CD14-positive monocyte (primary cell): ENCODE data around the gene PAPPA2. TPM values are rescaled to one million over a fixed set of nuclear protein-coding genes. Genes with fewer than 3 reads are reported as not detected.

Experiments used
- DNase-seq, 3 donors: peaks; one replicate each; pipeline ENCODE4 v3.0.0-alpha.2; 2011 to 2022
- H2AFZ ChIP-seq: 2 replicates; pipeline ENCODE4 v1.6.0; 2012; ENCODE audit warnings: mild to moderate bottlenecking, low read depth, low read length, inconsistent platforms; ENCODE audit not compliant: insufficient read depth, poor library complexity, severe bottlenecking
- H3K27ac ChIP-seq, 2 donors: 1 replicate in 1 of 2; 2 replicates in 1 of 2; pipeline ENCODE4 v1.5.1; 2012 to 2013; ENCODE audit warnings: low read length in 2 of 2, control low read depth in 1 of 2, inconsistent platforms in 1 of 2, low read depth in 1 of 2, mild to moderate bottlenecking in 1 of 2
- H3K27me3 ChIP-seq, 2 donors: one replicate each; pipeline versions ENCODE4 v1.6.0 to v1.6.1; 2011 to 2013; ENCODE audit warnings: low read length in 2 of 2; ENCODE audit not compliant: control insufficient read depth in 2 of 2, insufficient read depth in 2 of 2
- H3K36me3 ChIP-seq, 2 donors: replicated peaks in 1 of 2; 1 replicate in 1 of 2; 2 replicates in 1 of 2; pipeline versions ENCODE4 v1.5.1 to v1.6.1; 2012 to 2013; ENCODE audit warnings: low read length in 2 of 2, control low read depth in 1 of 2, inconsistent platforms in 1 of 2, mild to moderate bottlenecking in 1 of 2; ENCODE audit not compliant: insufficient read depth in 2 of 2, control insufficient read depth in 1 of 2
- H3K4me1 ChIP-seq, 2 donors: 1 replicate in 1 of 2; 2 replicates in 1 of 2; pipeline versions ENCODE4 v1.5.1 to v1.6.1; 2012 to 2013; ENCODE audit warnings: low read length in 2 of 2, control low read depth in 1 of 2, inconsistent platforms in 1 of 2, mild to moderate bottlenecking in 1 of 2, moderate library complexity in 1 of 2; ENCODE audit not compliant: insufficient read depth in 2 of 2, control insufficient read depth in 1 of 2
- H3K4me2 ChIP-seq: replicated peaks from 2 replicates; pipeline ENCODE3; 2012; ENCODE audit warnings: low read length, moderate library complexity, mild to moderate bottlenecking; ENCODE audit not compliant: poor library complexity, severe bottlenecking; ENCODE audit errors: extremely low read depth
- H3K4me3 ChIP-seq, 3 experiments: fragments of 200-600 bp in 1 of 3; sonication (generic) in 1 of 3; replicated peaks in 1 of 3; 1 replicate in 2 of 3; 2 replicates in 1 of 3; pipeline ENCODE4 v1.5.1; 2011 to 2013; ENCODE audit warnings: low read length in 3 of 3, mild to moderate bottlenecking in 3 of 3, control low read depth in 2 of 3, low read depth in 2 of 3, inconsistent platforms in 1 of 3, moderate library complexity in 1 of 3
- H3K79me2 ChIP-seq: 2 replicates; pipeline ENCODE4 v1.6.0; 2012; ENCODE audit warnings: mild to moderate bottlenecking, control low read depth, inconsistent platforms, low read length, moderate library complexity; ENCODE audit not compliant: insufficient read depth
- H3K9ac ChIP-seq: 2 replicates; pipeline ENCODE4 v1.6.0; 2017; ENCODE audit warnings: low read length, mild to moderate bottlenecking; ENCODE audit not compliant: insufficient read depth, poor library complexity, severe bottlenecking
- H3K9me3 ChIP-seq, 2 donors: replicated peaks in 1 of 2; 1 replicate in 1 of 2; 2 replicates in 1 of 2; pipeline versions ENCODE4 v1.5.1 to v1.6.1; 2012 to 2013; ENCODE audit warnings: low read length in 2 of 2, control low read depth in 1 of 2; ENCODE audit not compliant: control insufficient read depth in 1 of 2, insufficient read depth in 1 of 2
- H4K20me1 ChIP-seq: 2 replicates; pipeline ENCODE4 v1.6.0; 2012; ENCODE audit warnings: mild to moderate bottlenecking, low read length, control low read depth, moderate library complexity; ENCODE audit not compliant: insufficient read depth
- H3K27ac Mint-ChIP-seq, 7 donors: one replicate each; pipeline ENCODE4 v1.8.0; 2020; ENCODE audit warnings: mild to moderate bottlenecking in 7 of 7, mixed read lengths in 7 of 7, moderate library complexity in 6 of 7, inconsistent platforms in 2 of 7
- H3K27me3 Mint-ChIP-seq, 3 donors: one replicate each; pipeline ENCODE4 v1.8.0; 2021 to 2022; ENCODE audit warnings: low read depth in 3 of 3, mild to moderate bottlenecking in 3 of 3, mixed read lengths in 3 of 3, moderate library complexity in 3 of 3, inconsistent platforms in 1 of 3
- H3K36me3 Mint-ChIP-seq, 2 donors: one replicate each; pipeline ENCODE4 v1.8.0; 2020; ENCODE audit warnings: mixed read lengths in 2 of 2, inconsistent platforms in 1 of 2, mild to moderate bottlenecking in 1 of 2
- H3K4me1 Mint-ChIP-seq: one replicate; pipeline ENCODE4 v1.8.0; 2020; ENCODE audit warnings: mild to moderate bottlenecking, mixed read lengths
- H3K4me3 Mint-ChIP-seq, 2 donors: one replicate each; pipeline ENCODE4 v1.8.0; 2020; ENCODE audit warnings: mild to moderate bottlenecking in 2 of 2, mixed read lengths in 2 of 2, moderate library complexity in 1 of 2
- H3K9me3 Mint-ChIP-seq, 7 donors: one replicate each; pipeline ENCODE4 v1.8.0; 2020 to 2022; ENCODE audit warnings: mixed read lengths in 7 of 7, mild to moderate bottlenecking in 6 of 7, moderate library complexity in 6 of 7, inconsistent platforms in 2 of 7
- WGBS: methylation state at CpG from one replicate; pipeline ENCODE4 v1.1.5; 2013; ENCODE audit warnings: missing lambda C conversion rate; ENCODE audit not compliant: insufficient coverage; 5-methylcytosine and 5-hydroxymethylcytosine counted together
- intact Hi-C, 2 donors: fragments of 100-400 bp; cut with micrococcal nuclease; formaldehyde crosslinking; loops; one replicate each; pipeline versions ENCODE4 v1.15.0 to v1.15.1; 2023
- polyA plus RNA-seq, 3 donors: library from polyadenylated mRNA; depleted of rRNA in 1 of 3; unstranded in 2 of 3; stranded (reverse) in 1 of 3; fragments of 300-500 nt in 2 of 3; fragments of >200 nt in 1 of 3; fragmentation: Illumina TruSeq in 2 of 3; gene quantifications; 1 replicate in 2 of 3; 2 replicates in 1 of 3; pipeline ENCODE4 v1.2.3, GENCODE V29; 2012 to 2021
- TF ChIP-seq, protein P1 (sequence below): fragments of 200-600 bp; IDR thresholded peaks from one replicate; pipeline ENCODE4 v1.8.0; 2022; ENCODE audit warnings: antibody characterized with exemption, mild to moderate bottlenecking

The PAPPA2 gene
- polyA plus RNA-seq, 3 donors: not detected

DNA sequence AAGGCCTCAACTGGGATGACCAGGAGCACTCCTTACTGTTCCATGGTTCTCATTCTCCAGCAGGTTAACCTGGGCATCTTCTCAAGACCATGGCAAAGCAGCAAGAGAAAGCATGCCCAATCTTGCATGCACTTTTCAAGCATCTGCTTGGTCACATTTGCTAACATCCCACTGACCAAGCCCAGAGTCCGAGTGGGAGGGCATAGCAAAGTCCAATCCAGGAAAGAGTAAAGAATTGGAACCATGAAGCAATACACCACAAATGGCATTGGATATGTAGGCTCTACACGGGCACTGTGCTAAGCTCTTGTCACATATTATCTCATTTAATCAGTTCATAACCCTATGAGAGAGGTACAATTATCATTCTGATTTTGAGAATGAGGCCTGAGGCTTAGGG is 73.6 kb downstream of the PAPPA2 start:
- H3K27me3 Mint-ChIP-seq: no peaks in the 10 kb centered on the region
- intact Hi-C loops: no loop called here
- DNase-seq: no peak
- no peaks in the 10 kb centered on the region for H3K9me3 ChIP-seq
- no peak overlapping the region for H3K4me3 Mint-ChIP-seq
- no peak overlapping the region for H2AFZ ChIP-seq
- H3K4me2 ChIP-seq: no peak overlapping the region
- no peak overlapping the region for H3K27ac ChIP-seq
- TF ChIP-seq, protein P1, sequence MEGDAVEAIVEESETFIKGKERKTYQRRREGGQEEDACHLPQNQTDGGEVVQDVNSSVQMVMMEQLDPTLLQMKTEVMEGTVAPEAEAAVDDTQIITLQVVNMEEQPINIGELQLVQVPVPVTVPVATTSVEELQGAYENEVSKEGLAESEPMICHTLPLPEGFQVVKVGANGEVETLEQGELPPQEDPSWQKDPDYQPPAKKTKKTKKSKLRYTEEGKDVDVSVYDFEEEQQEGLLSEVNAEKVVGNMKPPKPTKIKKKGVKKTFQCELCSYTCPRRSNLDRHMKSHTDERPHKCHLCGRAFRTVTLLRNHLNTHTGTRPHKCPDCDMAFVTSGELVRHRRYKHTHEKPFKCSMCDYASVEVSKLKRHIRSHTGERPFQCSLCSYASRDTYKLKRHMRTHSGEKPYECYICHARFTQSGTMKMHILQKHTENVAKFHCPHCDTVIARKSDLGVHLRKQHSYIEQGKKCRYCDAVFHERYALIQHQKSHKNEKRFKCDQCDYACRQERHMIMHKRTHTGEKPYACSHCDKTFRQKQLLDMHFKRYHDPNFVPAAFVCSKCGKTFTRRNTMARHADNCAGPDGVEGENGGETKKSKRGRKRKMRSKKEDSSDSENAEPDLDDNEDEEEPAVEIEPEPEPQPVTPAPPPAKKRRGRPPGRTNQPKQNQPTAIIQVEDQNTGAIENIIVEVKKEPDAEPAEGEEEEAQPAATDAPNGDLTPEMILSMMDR: no peak
- H3K27me3 ChIP-seq: no peaks in the 10 kb centered on the region
- H3K36me3 ChIP-seq: no peaks in the 10 kb centered on the region
- no peaks in the 10 kb centered on the region for H3K79me2 ChIP-seq
- no peaks in the 10 kb centered on the region for H3K4me1 ChIP-seq
- H3K36me3 Mint-ChIP-seq: no peaks in the 10 kb centered on the region
- H3K4me3 ChIP-seq: no peak overlapping the region
- H3K9ac ChIP-seq: no peak overlapping the region
- no peak overlapping the region for H3K27ac Mint-ChIP-seq
- WGBS: 80% methylated on average over 1 of the region's 2 CpGs
- no peaks in the 10 kb centered on the region for H3K4me1 Mint-ChIP-seq
- no peaks in the 10 kb centered on the region for H4K20me1 ChIP-seq
- peaks cover 0 to 5% (median 2%) of the 10 kb centered on the region in 7 donors for H3K9me3 Mint-ChIP-seq

DNA sequence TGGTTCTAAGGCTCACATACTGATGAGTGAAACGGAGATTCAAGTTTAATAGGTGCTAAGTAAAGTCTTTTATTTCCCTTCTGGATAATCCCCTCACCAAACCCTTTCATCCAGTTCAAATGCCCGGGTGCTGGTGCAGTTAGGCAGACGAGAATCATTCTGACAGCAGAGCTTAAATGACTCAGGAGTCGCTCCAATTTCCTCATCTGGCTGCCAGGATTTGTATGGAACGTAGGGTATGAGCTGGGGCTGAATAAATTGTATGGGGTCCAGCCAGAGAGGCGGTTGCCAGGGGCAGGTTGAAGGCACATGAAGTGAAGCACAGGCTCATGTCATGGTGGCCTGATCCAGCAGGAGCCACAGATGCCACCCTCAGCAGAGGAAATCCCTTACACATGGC is 76.0 kb downstream of the PAPPA2 start:
- Histone ChIP-seq H4K20me1 (no peaks in the 10 kb centered on the region), H3K36me3 (no peaks in the 10 kb centered on the region), H3K4me1 (no peaks in the 10 kb centered on the region), H3K27me3 (no peaks in the 10 kb centered on the region), H3K4me3 (no peak overlapping the region), H3K27ac (no peak overlapping the region), H3K9ac (no peak overlapping the region), H3K9me3 (no peaks in the 10 kb centered on the region), H3K4me2 (no peak overlapping the region), H2AFZ (no peak overlapping the region), H3K79me2 (no peaks in the 10 kb centered on the region)
- Mint-ChIP-seq H3K4me1 (no peaks in the 10 kb centered on the region), H3K4me3 (no peak overlapping the region), H3K27me3 (peaks cover 0 to 1% (median 0%) of the 10 kb centered on the region in 3 donors), H3K27ac (no peak overlapping the region), H3K36me3 (no peaks in the 10 kb centered on the region), H3K9me3 (peaks cover 0 to 6% (median 4%) of the 10 kb centered on the region in 7 donors)
- intact Hi-C loops: no loop called here
- DNase-seq: no peak
- WGBS: 67% methylated on average over 2 of the region's 6 CpGs
- TF ChIP-seq, protein P1: no peak
